ENCODE results near the gene ABCF1.

ABCF1 gene

GRCh38 chr6:30530014-30530413 is 41.2 kb upstream of the ABCF1 start:
- DNase-seq, result no peak
- Histone ChIP-seq H2AK5ac (ENCODE audit: low read length, severe bottlenecking) (no peak overlapping the region), H2BK12ac (ENCODE audit: low read length in 2 of 2) (no peak overlapping the region), H3K4me3 (ENCODE audit: insufficient read depth in 1 of 2, low read depth in 1 of 2, low read length in 2 of 2) (no peak overlapping the region), H3K4me1 (ENCODE audit: control insufficient read depth, insufficient read depth, low read depth, low read length) (peaks cover 5% of the 10 kb centered on the region), H3K14ac (ENCODE audit: low read length in 2 of 2) (no peak overlapping the region), H3K27me3 (ENCODE audit: control insufficient read depth in 1 of 2, insufficient read depth in 1 of 2, low read length in 2 of 2) (no peaks in the 10 kb centered on the region), H2BK120ac (ENCODE audit: low read depth, low read length) (no peak overlapping the region), H3K79me1 (replicated peaks; ENCODE audit: low read length, poor library complexity, severe bottlenecking) (no peaks in the 10 kb centered on the region), H3K18ac (ENCODE audit: low read depth in 1 of 2, low read length in 2 of 2) (no peak overlapping the region), H3K4ac (ENCODE audit: low read depth in 1 of 2, low read length in 2 of 2) (no peak overlapping the region), H4K91ac (ENCODE audit: low read length) (no peak overlapping the region), H3K27ac (ENCODE audit: low read length, poor library complexity, severe bottlenecking) (no peak overlapping the region), H2BK15ac (ENCODE audit: low read depth, poor library complexity, severe bottlenecking) (no peak overlapping the region), H4K8ac (ENCODE audit: low read length) (no peak overlapping the region), H3K9me3 (ENCODE audit: control insufficient read depth, low read length) (no peaks in the 10 kb centered on the region), H3K23ac (ENCODE audit: low read length in 2 of 2) (no peak overlapping the region), H3K9ac (ENCODE audit: low read length) (no peak overlapping the region), H3K36me3 (ENCODE audit: control insufficient read depth in 1 of 2, insufficient read depth in 2 of 2, low read depth in 1 of 2, low read length in 2 of 2) (no peaks in the 10 kb centered on the region), H2AFZ (ENCODE audit: low read depth, low read length) (no peak overlapping the region), H3K4me2 (ENCODE audit: low read length, poor library complexity, severe bottlenecking) (no peak overlapping the region), H2BK5ac (ENCODE audit: low read depth, low read length, poor library complexity, severe bottlenecking) (no peak overlapping the region)
- WGBS, result 100% methylated on average over 1 of the region's 2 CpGs

- Histone ChIP-seq H3K4me3 (ENCODE audit: insufficient read depth in 1 of 2, low read depth in 1 of 2, low read length in 2 of 2) (no peak overlapping the region), H2AK5ac (ENCODE audit: low read length, severe bottlenecking) (no peak overlapping the region), H2BK5ac (ENCODE audit: low read depth, low read length, poor library complexity, severe bottlenecking) (no peak overlapping the region), H2AFZ (ENCODE audit: low read depth, low read length) (no peak overlapping the region), H3K79me1 (replicated peaks; ENCODE audit: low read length, poor library complexity, severe bottlenecking) (no peaks in the 10 kb centered on the region), H3K18ac (ENCODE audit: low read depth in 1 of 2, low read length in 2 of 2) (no peak overlapping the region), H3K36me3 (ENCODE audit: control insufficient read depth in 1 of 2, insufficient read depth in 2 of 2, low read depth in 1 of 2, low read length in 2 of 2) (no peaks in the 10 kb centered on the region), H3K4me2 (ENCODE audit: low read length, poor library complexity, severe bottlenecking) (no peak overlapping the region), H2BK120ac (ENCODE audit: low read depth, low read length) (no peak overlapping the region), H2BK15ac (ENCODE audit: low read depth, poor library complexity, severe bottlenecking) (no peak overlapping the region), H3K4ac (ENCODE audit: low read depth in 1 of 2, low read length in 2 of 2) (no peak overlapping the region), H3K14ac (ENCODE audit: low read length in 2 of 2) (no peak overlapping the region), H2BK12ac (ENCODE audit: low read length in 2 of 2) (no peak overlapping the region), H3K27me3 (ENCODE audit: control insufficient read depth in 1 of 2, insufficient read depth in 1 of 2, low read length in 2 of 2) (no peaks in the 10 kb centered on the region), H4K91ac (ENCODE audit: low read length) (no peak overlapping the region), H3K4me1 (ENCODE audit: control insufficient read depth, insufficient read depth, low read depth, low read length) (no peaks in the 10 kb centered on the region), H3K27ac (ENCODE audit: low read length, poor library complexity, severe bottlenecking) (no peak overlapping the region), H3K9ac (ENCODE audit: low read length) (no peak overlapping the region), H3K9me3 (ENCODE audit: control insufficient read depth, low read length) (no peaks in the 10 kb centered on the region), H3K23ac (ENCODE audit: low read length in 2 of 2) (no peak overlapping the region), H4K8ac (ENCODE audit: low read length) (no peak overlapping the region)
- no peak for DNase-seq
- WGBS, result 73% methylated on average over 11 of the region's 15 CpGs
These were observed 37.6 kb upstream of the ABCF1 start for GRCh38 chr6:30533460-30534294.

DNA sequence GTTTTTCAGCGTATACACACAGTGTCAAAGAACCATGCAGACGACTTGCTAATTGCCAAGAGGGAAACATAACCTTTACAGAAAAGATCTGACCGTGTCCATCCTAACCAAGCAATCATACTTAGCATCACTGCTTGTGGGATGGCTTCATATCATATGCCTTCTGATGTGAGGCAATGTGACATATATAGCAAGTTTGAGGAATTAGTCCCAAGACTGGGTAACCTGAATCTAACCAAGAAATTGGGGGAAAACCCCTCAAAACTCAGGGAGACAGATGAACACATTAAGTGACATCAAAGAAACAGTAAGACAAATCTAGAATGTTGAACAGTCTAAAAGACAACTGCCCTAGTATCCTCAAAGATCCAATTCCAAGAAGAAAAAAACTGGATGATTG is 33.3 kb upstream of the ABCF1 start:
- Histone ChIP-seq H3K9ac (ENCODE audit: low read length) (no peak overlapping the region), H2BK12ac (ENCODE audit: low read length in 2 of 2) (no peak overlapping the region), H3K18ac (ENCODE audit: low read depth in 1 of 2, low read length in 2 of 2) (no peak overlapping the region), H3K4ac (ENCODE audit: low read depth in 1 of 2, low read length in 2 of 2) (no peak overlapping the region), H2AFZ (ENCODE audit: low read depth, low read length) (no peak overlapping the region), H2BK5ac (ENCODE audit: low read depth, low read length, poor library complexity, severe bottlenecking) (no peak overlapping the region), H3K4me2 (ENCODE audit: low read length, poor library complexity, severe bottlenecking) (no peak overlapping the region), H4K8ac (ENCODE audit: low read length) (no peak overlapping the region), H3K79me1 (replicated peaks; ENCODE audit: low read length, poor library complexity, severe bottlenecking) (no peaks in the 10 kb centered on the region), H2AK5ac (ENCODE audit: low read length, severe bottlenecking) (no peak overlapping the region), H4K91ac (ENCODE audit: low read length) (no peak overlapping the region), H3K23ac (ENCODE audit: low read length in 2 of 2) (no peak overlapping the region), H3K14ac (ENCODE audit: low read length in 2 of 2) (no peak overlapping the region), H3K27me3 (ENCODE audit: control insufficient read depth in 1 of 2, insufficient read depth in 1 of 2, low read length in 2 of 2) (no peaks in the 10 kb centered on the region), H3K4me3 (ENCODE audit: insufficient read depth in 1 of 2, low read depth in 1 of 2, low read length in 2 of 2) (no peak overlapping the region), H3K36me3 (ENCODE audit: control insufficient read depth in 1 of 2, insufficient read depth in 2 of 2, low read depth in 1 of 2, low read length in 2 of 2) (peaks cover 0 to 4% of the 10 kb centered on the region in 2 experiments), H2BK120ac (ENCODE audit: low read depth, low read length) (no peak overlapping the region), H3K4me1 (ENCODE audit: control insufficient read depth, insufficient read depth, low read depth, low read length) (no peaks in the 10 kb centered on the region), H3K27ac (ENCODE audit: low read length, poor library complexity, severe bottlenecking) (no peak overlapping the region), H3K9me3 (ENCODE audit: control insufficient read depth, low read length) (no peaks in the 10 kb centered on the region), H2BK15ac (ENCODE audit: low read depth, poor library complexity, severe bottlenecking) (no peak overlapping the region)
- 89% methylated on average over 2 of the region's 3 CpGs for WGBS
- DNase-seq, result no peak

DNA sequence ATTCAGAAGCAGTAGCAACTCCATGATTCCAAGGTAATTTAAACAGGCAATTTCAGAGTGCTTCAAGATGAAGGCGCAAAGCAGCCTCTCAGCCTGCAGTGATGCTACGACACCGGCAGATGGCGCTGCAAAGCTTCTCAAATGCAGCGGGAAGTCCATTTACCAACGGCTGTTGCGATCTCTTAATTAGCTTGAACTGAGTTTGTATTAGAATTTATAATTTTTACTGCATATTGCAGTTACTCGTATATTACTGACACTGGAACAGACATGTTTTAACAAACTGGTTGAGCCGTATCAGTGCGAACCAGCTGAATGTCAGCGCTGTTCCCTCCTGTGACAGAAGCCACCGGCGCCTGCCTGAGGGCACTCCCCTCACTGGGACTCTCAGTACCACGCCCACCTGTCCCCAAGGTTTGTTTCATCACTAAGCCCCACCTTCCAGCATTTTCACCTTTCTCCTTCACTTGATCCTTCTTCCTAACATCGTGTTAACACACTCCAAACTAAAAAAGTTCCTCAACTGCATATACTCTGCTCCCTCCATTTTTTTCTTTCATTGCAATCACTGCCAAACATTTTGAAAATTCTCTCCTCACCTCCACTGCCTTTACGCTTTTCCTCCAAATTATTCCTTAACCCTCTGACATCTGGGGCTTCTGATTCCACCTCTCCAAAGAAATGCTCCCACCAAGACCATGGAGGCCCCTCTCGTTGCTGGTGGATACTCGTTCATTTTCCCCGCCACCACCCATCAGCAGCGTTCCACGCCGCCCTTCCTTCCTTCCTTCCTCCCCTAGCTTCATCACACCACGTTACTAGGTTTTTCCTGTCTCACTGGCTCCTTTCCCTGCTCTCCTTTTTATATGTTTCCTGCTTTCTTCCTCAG is 29.5 kb upstream of the ABCF1 start:
- H3K4me1 ChIP-seq (ENCODE audit: control insufficient read depth, insufficient read depth, low read depth, low read length), result no peaks in the 10 kb centered on the region
- no peaks in the 10 kb centered on the region for H3K9me3 ChIP-seq (ENCODE audit: control insufficient read depth, low read length)
- H4K91ac ChIP-seq (ENCODE audit: low read length), result no peak overlapping the region
- no peak overlapping the region for H3K14ac ChIP-seq (ENCODE audit: low read length in 2 of 2)
- no peak overlapping the region for H2BK5ac ChIP-seq (ENCODE audit: low read depth, low read length, poor library complexity, severe bottlenecking)
- H4K8ac ChIP-seq (ENCODE audit: low read length), result no peak overlapping the region
- H3K36me3 ChIP-seq (ENCODE audit: control insufficient read depth in 1 of 2, insufficient read depth in 2 of 2, low read depth in 1 of 2, low read length in 2 of 2), result peaks cover 16 to 39% of the 10 kb centered on the region in 2 experiments
- 28% methylated on average over 21 of the region's 23 CpGs for WGBS
- H3K79me1 ChIP-seq (replicated peaks; ENCODE audit: low read length, poor library complexity, severe bottlenecking), result peaks cover 3% of the 10 kb centered on the region
- H2BK12ac ChIP-seq (ENCODE audit: low read length in 2 of 2), result no peak overlapping the region
- no peak overlapping the region for H3K18ac ChIP-seq (ENCODE audit: low read depth in 1 of 2, low read length in 2 of 2)
- peak overlapping the region; percentile 65 for H3K9ac ChIP-seq (ENCODE audit: low read length)
- no peak overlapping the region for H2AK5ac ChIP-seq (ENCODE audit: low read length, severe bottlenecking)
- H2AFZ ChIP-seq (ENCODE audit: low read depth, low read length), result no peak overlapping the region
- H3K27me3 ChIP-seq (ENCODE audit: control insufficient read depth in 1 of 2, insufficient read depth in 1 of 2, low read length in 2 of 2), result no peaks in the 10 kb centered on the region
- DNase-seq, result peak; percentile 85
- no peak overlapping the region for H2BK120ac ChIP-seq (ENCODE audit: low read depth, low read length)
- peak overlapping the region in 1 of 2 experiments; percentile 62 for H3K4me3 ChIP-seq (ENCODE audit: insufficient read depth in 1 of 2, low read depth in 1 of 2, low read length in 2 of 2)
- H3K27ac ChIP-seq (ENCODE audit: low read length, poor library complexity, severe bottlenecking), result no peak overlapping the region
- peak overlapping the region; percentile 80 for H3K4me2 ChIP-seq (ENCODE audit: low read length, poor library complexity, severe bottlenecking)
- no peak overlapping the region for H3K23ac ChIP-seq (ENCODE audit: low read length in 2 of 2)
- H2BK15ac ChIP-seq (ENCODE audit: low read depth, poor library complexity, severe bottlenecking), result no peak overlapping the region
- H3K4ac ChIP-seq (ENCODE audit: low read depth in 1 of 2, low read length in 2 of 2), result no peak overlapping the region

All from mesenchymal stem cell (in vitro differentiated cells and primary cell).